ENCODE data around the gene GPR26.

GPR26 gene

GRCh38 chr10:123666318-123667236 is at the start of gene GPR26:
Gene GPR26, plus strand, starts transcription at chr10:123666355. Its CDS starts 53 bp downstream, at chr10:123666408.
- Histone ChIP-seq H3K9ac (ENCODE audit: low read length in 2 of 2) (no peak within 1 kb of the TSS), H3K4me3 (ENCODE audit: low read length in 2 of 2) (no peak within 1 kb of the TSS), H3K36me3 (ENCODE audit: control insufficient read depth in 2 of 2, insufficient read depth in 2 of 2, low read length in 2 of 2) (no peaks in the 10 kb centered on the region), H3K27ac (ENCODE audit: low read length) (no peak within 1 kb of the TSS), H3K4me1 (ENCODE audit: control insufficient read depth, insufficient read depth, low read length) (no peaks in the 10 kb centered on the region), H3K27me3 (ENCODE audit: control insufficient read depth in 1 of 2, insufficient read depth in 2 of 2, low read length in 2 of 2) (peaks cover 46 to 48% of the 10 kb centered on the region in 2 donors), H3K9me3 (ENCODE audit: control insufficient read depth in 2 of 2, low read length in 2 of 2) (peaks cover 7 to 12% of the 10 kb centered on the region in 2 donors)

GRCh38 chr10:123618224-123618623 is 47.9 kb upstream of the GPR26 start:
- no peaks in the 10 kb centered on the region for H3K27me3 ChIP-seq (ENCODE audit: control insufficient read depth in 1 of 2, insufficient read depth in 2 of 2, low read length in 2 of 2)

GRCh38 chr10:123619067-123619855 is 46.9 kb upstream of the GPR26 start:
- Histone ChIP-seq H3K27me3 (ENCODE audit: control insufficient read depth in 1 of 2, insufficient read depth in 2 of 2, low read length in 2 of 2) (no peaks in the 10 kb centered on the region), H3K27ac (ENCODE audit: low read length) (no peak overlapping the region), H3K36me3 (ENCODE audit: control insufficient read depth in 2 of 2, insufficient read depth in 2 of 2, low read length in 2 of 2) (no peaks in the 10 kb centered on the region), H3K4me1 (ENCODE audit: control insufficient read depth, insufficient read depth, low read length) (no peaks in the 10 kb centered on the region), H3K9me3 (ENCODE audit: control insufficient read depth in 2 of 2, low read length in 2 of 2) (no peaks in the 10 kb centered on the region), H3K9ac (ENCODE audit: low read length in 2 of 2) (no peak overlapping the region), H3K4me3 (ENCODE audit: low read length in 2 of 2) (no peak overlapping the region)

More at GRCh38 chr10:123618224-123618623, 47.9 kb upstream of the GPR26 start:
- Histone ChIP-seq H3K4me1 (ENCODE audit: control insufficient read depth, insufficient read depth, low read length) (no peaks in the 10 kb centered on the region), H3K36me3 (ENCODE audit: control insufficient read depth in 2 of 2, insufficient read depth in 2 of 2, low read length in 2 of 2) (no peaks in the 10 kb centered on the region), H3K27ac (ENCODE audit: low read length) (no peak overlapping the region), H3K4me3 (ENCODE audit: low read length in 2 of 2) (no peak overlapping the region), H3K9me3 (ENCODE audit: control insufficient read depth in 2 of 2, low read length in 2 of 2) (no peaks in the 10 kb centered on the region), H3K9ac (ENCODE audit: low read length in 2 of 2) (no peak overlapping the region)

DNA sequence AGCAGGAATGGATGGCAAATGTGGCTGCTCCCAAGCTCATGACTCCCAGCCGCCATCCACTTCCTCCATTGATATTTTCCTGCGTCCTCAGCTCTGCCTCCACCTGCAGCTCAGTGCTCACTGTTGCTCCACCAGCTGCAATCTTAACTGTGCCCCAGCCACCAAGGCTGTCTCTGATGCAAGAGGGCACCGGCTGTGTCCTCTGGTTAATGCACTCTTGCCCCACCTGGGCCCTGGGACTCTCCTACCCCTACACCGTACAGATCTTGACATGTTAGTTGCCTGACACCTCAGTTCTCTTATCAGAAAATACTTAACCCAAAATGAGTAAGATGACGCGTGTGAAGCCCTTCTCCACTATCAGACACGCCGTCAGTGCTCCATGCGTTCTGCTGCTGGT is 45.5 kb upstream of the GPR26 start:
- no peak overlapping the region for H3K9ac ChIP-seq (ENCODE audit: low read length in 2 of 2)
- H3K4me3 ChIP-seq (ENCODE audit: low read length in 2 of 2), result no peak overlapping the region
- no peaks in the 10 kb centered on the region for H3K27me3 ChIP-seq (ENCODE audit: control insufficient read depth in 1 of 2, insufficient read depth in 2 of 2, low read length in 2 of 2)

DNA sequence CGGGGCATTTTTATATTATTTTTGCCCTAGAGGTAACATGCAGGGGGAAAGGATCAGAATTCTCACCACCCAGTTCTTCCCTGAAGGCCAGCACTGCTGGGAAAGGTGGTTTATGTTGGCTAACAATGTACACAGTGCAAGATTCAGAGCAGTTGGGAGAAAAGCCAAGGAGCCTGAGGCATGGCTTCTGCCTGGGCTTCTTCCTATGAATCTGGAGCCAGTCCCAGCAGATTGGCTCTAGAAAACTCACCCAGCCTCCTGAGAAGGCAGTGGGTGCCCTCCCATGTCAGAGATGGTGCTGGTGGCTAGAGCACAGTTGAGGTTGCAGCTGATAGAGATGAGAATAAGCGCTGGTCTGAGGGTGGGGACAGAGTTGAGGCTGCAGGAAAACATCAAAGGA is 44.7 kb upstream of the GPR26 start:
- H3K27me3 ChIP-seq (ENCODE audit: control insufficient read depth in 1 of 2, insufficient read depth in 2 of 2, low read length in 2 of 2), result no peaks in the 10 kb centered on the region
- H3K9me3 ChIP-seq (ENCODE audit: control insufficient read depth in 2 of 2, low read length in 2 of 2), result no peaks in the 10 kb centered on the region
- H3K4me3 ChIP-seq (ENCODE audit: low read length in 2 of 2), result no peak overlapping the region
- no peaks in the 10 kb centered on the region for H3K4me1 ChIP-seq (ENCODE audit: control insufficient read depth, insufficient read depth, low read length)
- H3K36me3 ChIP-seq (ENCODE audit: control insufficient read depth in 2 of 2, insufficient read depth in 2 of 2, low read length in 2 of 2), result no peaks in the 10 kb centered on the region
- no peak overlapping the region for H3K9ac ChIP-seq (ENCODE audit: low read length in 2 of 2)
- H3K27ac ChIP-seq (ENCODE audit: low read length), result no peak overlapping the region

More for the DNA sequence above, 45.5 kb upstream of the GPR26 start:
- Histone ChIP-seq H3K36me3 (ENCODE audit: control insufficient read depth in 2 of 2, insufficient read depth in 2 of 2, low read length in 2 of 2) (no peaks in the 10 kb centered on the region), H3K9me3 (ENCODE audit: control insufficient read depth in 2 of 2, low read length in 2 of 2) (no peaks in the 10 kb centered on the region), H3K4me1 (ENCODE audit: control insufficient read depth, insufficient read depth, low read length) (no peaks in the 10 kb centered on the region), H3K27ac (ENCODE audit: low read length) (no peak overlapping the region)

DNA sequence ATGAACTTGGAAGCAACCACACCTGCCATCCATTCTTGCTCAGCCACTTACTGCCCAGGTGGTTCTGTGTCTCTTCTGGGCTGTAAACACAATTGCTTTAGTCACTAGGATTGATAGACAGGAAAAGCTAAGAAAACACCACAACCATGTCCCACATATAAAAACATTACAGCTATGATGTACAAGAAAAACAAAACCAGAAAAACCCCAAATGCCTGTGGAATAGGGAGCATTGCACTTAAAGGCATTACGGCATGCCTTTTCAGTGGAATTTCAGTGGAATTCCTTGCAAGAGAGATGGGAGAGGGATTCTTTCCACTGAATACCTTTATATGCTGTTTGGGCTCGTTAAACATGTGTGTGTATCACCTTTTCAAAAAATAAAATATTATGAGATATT is 44.2 kb upstream of the GPR26 start:
- no peak overlapping the region for H3K4me3 ChIP-seq (ENCODE audit: low read length in 2 of 2)
- no peak overlapping the region for H3K27ac ChIP-seq (ENCODE audit: low read length)
- H3K9me3 ChIP-seq (ENCODE audit: control insufficient read depth in 2 of 2, low read length in 2 of 2), result no peaks in the 10 kb centered on the region
- H3K36me3 ChIP-seq (ENCODE audit: control insufficient read depth in 2 of 2, insufficient read depth in 2 of 2, low read length in 2 of 2), result no peaks in the 10 kb centered on the region
- no peaks in the 10 kb centered on the region for H3K27me3 ChIP-seq (ENCODE audit: control insufficient read depth in 1 of 2, insufficient read depth in 2 of 2, low read length in 2 of 2)
- H3K4me1 ChIP-seq (ENCODE audit: control insufficient read depth, insufficient read depth, low read length), result no peaks in the 10 kb centered on the region
- H3K9ac ChIP-seq (ENCODE audit: low read length in 2 of 2), result no peak overlapping the region

DNA sequence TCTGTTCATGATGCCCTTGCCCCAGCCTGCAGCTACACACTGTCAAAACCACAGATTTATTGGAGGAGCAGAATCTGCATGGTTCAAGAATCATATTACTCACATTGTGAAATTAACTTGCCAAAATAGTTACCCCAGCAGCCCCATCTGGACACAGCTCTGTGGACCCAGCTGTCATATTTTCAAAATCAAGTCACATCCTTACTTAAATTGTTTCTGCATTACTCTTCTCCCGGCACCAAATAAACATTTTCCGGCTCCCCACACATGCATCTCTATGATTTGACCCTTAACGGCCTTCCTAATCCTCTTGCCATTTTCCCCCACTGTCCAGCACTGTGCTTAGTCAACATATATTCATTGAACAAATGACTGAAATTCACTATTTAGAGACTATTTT is 43.8 kb upstream of the GPR26 start:
- no peaks in the 10 kb centered on the region for H3K36me3 ChIP-seq (ENCODE audit: control insufficient read depth in 2 of 2, insufficient read depth in 2 of 2, low read length in 2 of 2)
- no peak overlapping the region for H3K27ac ChIP-seq (ENCODE audit: low read length)
- H3K4me1 ChIP-seq (ENCODE audit: control insufficient read depth, insufficient read depth, low read length), result no peaks in the 10 kb centered on the region
- no peak overlapping the region for H3K9ac ChIP-seq (ENCODE audit: low read length in 2 of 2)
- H3K27me3 ChIP-seq (ENCODE audit: control insufficient read depth in 1 of 2, insufficient read depth in 2 of 2, low read length in 2 of 2), result no peaks in the 10 kb centered on the region
- H3K4me3 ChIP-seq (ENCODE audit: low read length in 2 of 2), result no peak overlapping the region
- H3K9me3 ChIP-seq (ENCODE audit: control insufficient read depth in 2 of 2, low read length in 2 of 2), result no peaks in the 10 kb centered on the region

- Histone ChIP-seq H3K27me3 (ENCODE audit: control insufficient read depth in 1 of 2, insufficient read depth in 2 of 2, low read length in 2 of 2) (no peaks in the 10 kb centered on the region), H3K36me3 (ENCODE audit: control insufficient read depth in 2 of 2, insufficient read depth in 2 of 2, low read length in 2 of 2) (no peaks in the 10 kb centered on the region), H3K9ac (ENCODE audit: low read length in 2 of 2) (no peak overlapping the region), H3K4me3 (ENCODE audit: low read length in 2 of 2) (no peak overlapping the region), H3K27ac (ENCODE audit: low read length) (no peak overlapping the region), H3K4me1 (ENCODE audit: control insufficient read depth, insufficient read depth, low read length) (no peaks in the 10 kb centered on the region), H3K9me3 (ENCODE audit: control insufficient read depth in 2 of 2, low read length in 2 of 2) (no peaks in the 10 kb centered on the region)
Observed at GRCh38 chr10:123624086-123624485, 42.1 kb upstream of the GPR26 start.

GRCh38 chr10:123633106-123633505 is 33.0 kb upstream of the GPR26 start:
- no peak overlapping the region for H3K27ac ChIP-seq (ENCODE audit: low read length)
- peaks cover 0 to 5% of the 10 kb centered on the region in 2 donors for H3K27me3 ChIP-seq (ENCODE audit: control insufficient read depth in 1 of 2, insufficient read depth in 2 of 2, low read length in 2 of 2)
- H3K9me3 ChIP-seq (ENCODE audit: control insufficient read depth in 2 of 2, low read length in 2 of 2), result no peaks in the 10 kb centered on the region
- no peaks in the 10 kb centered on the region for H3K4me1 ChIP-seq (ENCODE audit: control insufficient read depth, insufficient read depth, low read length)
- no peak overlapping the region for H3K9ac ChIP-seq (ENCODE audit: low read length in 2 of 2)
- H3K36me3 ChIP-seq (ENCODE audit: control insufficient read depth in 2 of 2, insufficient read depth in 2 of 2, low read length in 2 of 2), result no peaks in the 10 kb centered on the region
- H3K4me3 ChIP-seq (ENCODE audit: low read length in 2 of 2), result no peak overlapping the region

GRCh38 chr10:123633636-123634035 is 32.5 kb upstream of the GPR26 start:
- peaks cover 0 to 5% of the 10 kb centered on the region in 2 donors for H3K27me3 ChIP-seq (ENCODE audit: control insufficient read depth in 1 of 2, insufficient read depth in 2 of 2, low read length in 2 of 2)
- no peak overlapping the region for H3K27ac ChIP-seq (ENCODE audit: low read length)
- H3K9ac ChIP-seq (ENCODE audit: low read length in 2 of 2), result no peak overlapping the region
- no peak overlapping the region for H3K4me3 ChIP-seq (ENCODE audit: low read length in 2 of 2)
- no peaks in the 10 kb centered on the region for H3K36me3 ChIP-seq (ENCODE audit: control insufficient read depth in 2 of 2, insufficient read depth in 2 of 2, low read length in 2 of 2)
- H3K9me3 ChIP-seq (ENCODE audit: control insufficient read depth in 2 of 2, low read length in 2 of 2), result no peaks in the 10 kb centered on the region
- H3K4me1 ChIP-seq (ENCODE audit: control insufficient read depth, insufficient read depth, low read length), result no peaks in the 10 kb centered on the region
